HG02623 (cell line): ENCODE results near the gene ZNF329.

Experiments
- ATAC-seq: cut with Tn5 transposase; IDR thresholded peaks from one replicate; pipeline ENCODE4 v1.9.1; 2021; ENCODE audit warnings: moderate library complexity; ENCODE audit not compliant: unreplicated experiment

Gene ZNF329

DNA sequence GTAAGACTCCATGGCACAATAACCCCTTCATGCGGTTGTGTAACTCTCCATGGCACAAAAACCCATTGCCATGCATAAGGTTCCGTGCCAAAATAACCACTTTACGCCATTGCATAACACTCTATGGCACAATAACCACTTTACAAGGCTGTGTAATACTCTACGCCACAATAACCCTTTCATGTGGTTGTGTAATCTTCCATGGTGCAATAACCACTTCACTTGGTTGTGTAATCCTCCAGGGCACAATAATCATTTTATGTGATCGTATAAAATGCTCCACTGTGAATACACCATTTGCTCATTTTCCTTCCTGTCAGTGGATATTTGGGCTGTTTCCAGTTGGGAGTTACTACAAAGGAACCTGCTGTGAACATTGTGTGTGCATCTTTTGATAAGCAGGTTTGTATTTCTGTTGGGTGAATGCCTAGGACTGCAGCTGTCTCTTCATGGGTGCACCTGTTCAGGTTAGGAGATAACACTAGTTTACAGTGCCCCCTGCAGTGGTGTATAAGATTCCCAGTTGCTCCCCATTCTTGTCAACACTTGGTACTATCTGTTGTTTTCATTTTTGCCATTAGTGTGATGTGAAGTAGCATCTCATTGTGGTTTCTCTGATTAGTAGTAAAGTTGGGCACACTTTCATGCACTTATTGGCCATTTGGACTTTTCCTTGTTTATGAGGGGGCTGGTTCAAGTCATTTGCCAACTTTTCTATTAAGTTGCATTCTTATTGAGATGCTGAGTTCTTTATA is 31.4 kb downstream of the ZNF329 start:
- no peak for ATAC-seq

DNA sequence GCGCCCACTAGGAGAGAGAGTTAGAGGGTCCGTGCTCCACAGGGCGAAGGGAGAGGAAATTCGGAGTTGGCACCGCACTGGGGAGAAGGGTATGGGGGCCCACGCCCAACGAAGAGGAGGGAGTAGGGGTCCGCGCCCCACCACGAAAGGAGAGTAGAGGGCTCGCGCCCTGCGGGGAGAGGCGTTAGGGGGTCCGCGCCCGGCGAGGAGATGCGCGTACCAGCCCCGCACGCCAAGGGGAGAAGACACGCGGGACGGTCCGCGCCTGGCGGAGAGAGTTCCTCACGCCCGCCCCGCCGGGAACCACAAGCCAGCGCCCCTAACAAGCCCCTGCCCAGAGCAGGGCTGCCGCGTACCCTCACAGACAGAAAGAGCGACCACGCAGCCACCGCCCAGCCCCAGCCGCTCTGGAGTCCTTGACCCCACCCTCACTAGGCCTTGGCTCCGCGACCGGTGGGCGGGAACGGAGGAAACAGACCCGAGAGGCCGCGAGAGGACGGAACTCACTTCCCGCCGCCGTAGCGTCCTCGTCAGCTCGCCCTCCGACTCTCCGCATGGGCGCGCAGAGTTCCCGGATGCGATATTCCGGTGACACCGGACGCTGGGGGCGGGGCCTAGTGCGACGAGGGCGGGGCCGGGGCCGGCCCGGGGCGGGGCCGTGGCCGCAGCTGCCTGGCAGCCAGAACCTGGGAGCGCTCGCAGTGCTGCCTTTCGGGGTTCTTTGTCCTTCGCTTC is 32.6 kb downstream of the ZNF329 start:
- no peak for ATAC-seq

DNA sequence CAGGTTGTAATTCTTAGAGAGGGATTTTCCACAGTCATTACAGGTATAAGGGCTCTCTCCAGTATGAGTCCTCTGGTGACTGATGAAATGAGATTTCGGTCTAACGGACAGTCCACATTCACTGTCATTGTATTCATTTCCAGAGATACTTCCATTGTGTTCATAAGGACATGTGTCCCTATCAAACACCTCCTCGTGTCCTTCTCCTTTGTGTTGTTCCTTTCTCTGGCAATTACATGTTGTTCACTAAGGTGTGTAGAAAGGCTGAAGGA is 42.1 kb downstream of the ZNF329 start:
- no peak for ATAC-seq

DNA sequence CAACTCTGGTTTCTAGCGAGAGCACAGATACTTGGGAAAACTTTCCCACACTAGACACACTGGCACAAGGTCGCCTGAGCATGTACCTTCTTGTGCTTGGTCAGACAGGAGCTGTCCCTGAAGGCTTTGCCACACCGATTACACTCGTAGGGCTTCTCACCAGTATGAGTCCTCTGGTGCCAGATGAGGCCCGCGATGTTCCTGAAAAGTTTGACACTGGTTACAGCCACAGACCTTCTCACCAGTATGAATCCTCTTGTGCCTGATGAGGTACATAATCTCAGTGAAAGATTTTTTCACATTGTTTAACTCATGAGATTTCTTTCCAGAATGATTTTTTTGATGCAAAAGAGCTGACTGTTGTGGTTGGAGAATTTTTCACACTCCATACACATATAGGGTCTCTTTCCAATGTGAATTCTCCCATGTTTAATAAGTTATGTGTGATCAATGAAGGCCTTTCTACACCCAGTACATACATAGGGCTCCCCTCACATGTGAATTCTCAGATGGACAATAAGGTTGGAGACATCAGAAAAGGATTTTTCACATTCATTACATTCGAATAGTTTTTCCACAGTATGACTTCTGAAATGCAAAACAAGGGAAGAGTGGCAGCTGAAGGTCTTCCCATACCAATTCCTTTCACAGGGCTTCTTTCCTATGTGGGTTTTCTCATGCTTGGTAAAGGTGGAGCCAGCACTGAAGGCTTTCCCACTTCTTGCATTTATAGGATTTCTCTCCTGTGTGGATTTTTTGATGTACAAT is 42.6 kb downstream of the ZNF329 start:
- no peak for ATAC-seq

DNA sequence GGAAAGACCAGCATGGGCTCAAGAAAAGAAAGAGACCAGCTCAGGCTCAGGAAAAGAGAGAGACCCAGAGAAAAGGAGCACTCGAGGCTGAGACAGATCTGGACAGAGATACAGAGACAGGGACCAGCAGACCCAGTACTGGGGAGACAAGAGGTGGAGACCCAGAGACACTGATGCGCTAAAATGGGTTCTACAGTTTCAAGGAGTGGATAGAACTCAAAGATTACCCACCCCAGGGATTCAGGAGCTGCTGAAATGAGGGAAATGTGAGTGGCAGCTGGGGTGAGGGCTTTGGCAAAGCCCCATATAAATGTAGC is 51.9 kb downstream of the ZNF329 start:
- ATAC-seq, result no peak

DNA sequence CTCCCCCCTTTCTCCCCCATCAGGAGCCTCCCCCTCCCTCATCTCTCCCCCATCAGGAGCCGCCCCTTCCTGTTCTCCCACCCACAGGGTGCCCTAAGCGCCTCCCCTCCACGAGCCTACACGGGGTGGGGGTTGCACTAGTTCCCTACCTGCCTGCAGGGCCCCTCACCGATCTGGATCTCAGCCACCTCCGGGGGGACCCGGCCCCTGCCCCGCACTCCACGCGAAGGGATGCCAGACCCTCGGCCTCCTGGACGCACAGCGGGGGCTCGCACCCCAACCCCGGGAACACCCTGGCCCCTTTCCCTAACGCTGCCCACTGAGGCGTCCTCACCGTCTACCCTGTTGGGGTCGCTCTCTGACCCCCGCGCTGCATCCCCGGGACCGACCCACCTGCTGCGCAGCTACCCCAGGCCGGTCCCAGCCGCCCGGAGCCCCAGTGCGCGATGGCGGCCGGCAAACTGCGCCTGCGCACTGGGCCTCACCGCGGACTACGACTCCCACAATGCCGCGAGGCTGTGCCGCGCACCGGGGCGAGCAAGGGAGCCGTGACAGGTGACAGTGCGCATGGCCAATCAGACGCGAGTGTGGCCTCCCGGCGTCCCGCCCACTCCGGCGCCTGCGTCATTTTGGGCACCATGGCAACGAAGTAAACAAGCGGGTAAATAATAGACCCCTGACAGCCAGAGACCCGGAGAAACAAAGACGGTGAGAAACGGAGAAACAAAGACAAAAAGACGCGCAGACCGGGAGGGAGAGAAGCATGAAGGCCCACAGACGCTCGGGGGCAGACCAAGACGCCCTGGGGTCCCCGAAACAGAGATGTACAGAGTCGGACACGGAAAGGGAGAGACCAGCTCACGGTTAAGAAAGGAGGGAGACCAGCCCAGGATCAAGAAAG is 52.6 kb downstream of the ZNF329 start, which contains the start of gene ZSCAN18:
Gene ZSCAN18, minus strand, starts transcription at position 451 of the 901 bp plus-strand sequence. CDS start 7,964 bp downstream, outside the sequence.
- no peak for ATAC-seq

DNA sequence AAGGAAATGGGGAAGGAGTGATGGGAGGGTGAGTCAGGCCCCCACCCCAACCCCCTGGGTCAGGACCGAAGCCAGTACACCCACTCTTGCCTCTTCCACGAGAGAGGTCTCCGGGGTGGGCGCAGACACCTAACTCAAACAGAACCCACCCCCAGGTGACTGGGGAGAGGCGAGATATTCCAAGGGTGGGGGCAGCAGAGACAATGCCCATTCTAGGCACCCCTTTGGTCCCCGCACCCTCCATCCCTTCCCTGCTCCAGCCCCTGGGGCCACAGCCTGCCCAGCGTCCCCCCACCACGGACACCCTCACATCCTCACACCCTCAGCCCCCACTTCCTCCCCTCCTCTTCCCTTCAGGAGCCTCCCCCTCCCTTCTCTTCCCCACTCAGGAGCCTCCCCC is 53.2 kb downstream of the ZNF329 start:
- ATAC-seq, result no peak

DNA sequence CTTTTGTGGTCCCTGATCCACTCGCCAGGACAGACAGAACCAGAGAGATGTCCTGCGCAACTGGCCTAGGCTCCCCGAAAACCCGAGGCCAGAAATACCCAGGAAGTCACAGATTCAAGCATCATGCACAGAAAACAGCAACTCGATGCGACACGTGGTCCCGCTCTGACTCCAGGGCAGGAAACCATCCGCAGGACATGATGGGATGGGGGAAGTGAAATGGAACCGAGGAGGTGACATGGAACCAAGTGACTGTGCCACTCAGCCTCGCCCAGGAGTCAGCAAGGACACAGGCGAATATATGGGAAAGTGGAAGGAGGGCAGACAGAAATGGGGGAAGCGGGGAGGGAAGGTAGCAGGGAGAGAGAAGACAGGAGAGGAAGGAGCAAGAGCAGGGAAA is 53.7 kb downstream of the ZNF329 start:
- ATAC-seq, result no peak

DNA sequence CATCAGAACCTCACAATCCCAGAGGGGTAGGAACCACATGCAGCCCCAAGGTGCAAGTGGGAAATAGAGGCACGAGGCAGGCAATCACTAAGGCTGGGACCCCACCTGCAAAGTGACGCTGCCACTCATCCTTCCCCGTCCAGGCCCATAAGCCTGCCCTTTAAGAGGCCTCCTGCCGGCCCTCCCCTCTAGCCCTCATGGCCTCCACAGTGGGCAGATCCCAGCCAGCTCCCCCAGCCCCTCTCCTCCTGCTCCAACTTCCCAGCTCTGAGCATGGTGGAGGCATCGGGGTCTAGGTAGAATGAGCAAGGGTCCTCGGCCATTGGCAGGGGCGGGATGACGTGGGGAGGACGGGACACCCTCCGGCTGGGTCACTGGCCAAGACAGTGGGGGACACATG is 55.3 kb downstream of the ZNF329 start:
- no peak for ATAC-seq

DNA sequence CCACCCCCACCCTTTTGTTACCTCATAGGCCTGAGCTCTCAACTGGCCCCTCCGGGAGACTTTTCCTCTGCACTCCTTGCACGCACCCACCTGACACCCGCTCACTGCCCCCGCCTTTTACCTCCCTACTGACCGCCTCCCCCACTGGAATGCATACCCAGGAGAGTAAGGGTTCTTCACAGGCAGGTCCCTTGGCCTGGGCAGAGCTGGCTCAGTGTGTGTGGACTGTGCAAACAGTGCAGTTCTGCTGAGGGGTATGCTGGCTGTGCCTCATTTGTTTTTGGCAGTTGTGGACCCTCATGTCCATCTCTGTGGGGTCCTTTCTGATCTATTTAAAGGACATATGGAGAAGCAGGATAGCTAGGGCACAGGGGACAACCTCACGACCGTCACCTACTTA is 57.5 kb downstream of the ZNF329 start:
- no peak for ATAC-seq

DNA sequence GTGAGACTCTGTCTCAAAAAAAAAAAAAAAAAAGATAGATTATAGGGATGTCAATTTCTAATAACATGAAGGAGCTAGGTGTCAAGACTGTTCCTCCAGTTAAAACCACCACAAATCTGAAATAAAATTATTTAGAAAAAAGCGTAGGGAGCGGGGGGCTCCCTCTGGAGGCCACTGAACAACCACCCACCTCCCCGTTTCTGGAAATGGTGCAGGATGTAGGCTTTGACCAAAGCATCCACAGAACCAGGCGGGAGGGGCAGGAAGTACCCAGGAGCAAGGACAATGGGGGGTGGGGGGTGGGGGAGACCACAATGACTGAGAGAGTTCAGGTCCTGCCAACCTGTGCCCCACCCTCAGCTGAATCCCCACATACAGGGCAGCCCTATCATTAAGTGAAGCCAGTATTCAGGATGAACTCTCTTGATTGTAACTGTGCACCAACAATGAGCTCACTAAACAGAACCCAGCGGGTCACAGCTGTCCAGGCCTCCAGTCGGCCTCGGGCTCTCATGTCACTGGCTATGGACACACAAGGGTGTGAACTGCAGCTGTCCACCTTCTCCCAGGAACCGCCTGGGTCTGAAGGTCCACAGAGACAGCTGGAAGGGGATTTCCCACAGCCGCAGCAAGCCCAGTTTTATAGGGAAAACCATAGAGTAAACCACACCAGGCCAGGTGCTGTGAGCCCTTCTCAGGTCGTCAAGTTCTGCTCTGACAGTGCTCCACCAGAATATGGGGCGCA is 59.2 kb downstream of the ZNF329 start:
- no peak for ATAC-seq

DNA sequence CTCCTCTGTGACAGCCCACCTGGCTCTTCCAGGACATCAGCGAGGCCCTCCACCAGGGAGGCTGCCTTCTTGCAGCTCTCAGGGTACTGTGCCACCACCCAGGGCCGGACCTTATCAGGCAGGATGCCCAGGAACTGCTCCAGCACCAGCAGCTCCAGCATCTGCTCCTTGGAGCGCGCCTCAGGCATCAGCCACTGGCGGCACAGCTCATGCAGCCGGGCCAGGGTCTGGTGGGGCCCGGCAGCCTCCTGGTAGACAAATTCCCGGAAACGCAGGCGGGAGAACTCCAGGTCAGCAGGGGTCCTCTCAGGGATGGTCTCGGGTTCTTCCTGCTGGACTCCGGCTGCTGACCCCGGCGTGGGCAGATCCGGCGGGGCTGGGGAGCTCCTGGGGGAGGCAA is 60.7 kb downstream of the ZNF329 start:
- ATAC-seq, result no peak

DNA sequence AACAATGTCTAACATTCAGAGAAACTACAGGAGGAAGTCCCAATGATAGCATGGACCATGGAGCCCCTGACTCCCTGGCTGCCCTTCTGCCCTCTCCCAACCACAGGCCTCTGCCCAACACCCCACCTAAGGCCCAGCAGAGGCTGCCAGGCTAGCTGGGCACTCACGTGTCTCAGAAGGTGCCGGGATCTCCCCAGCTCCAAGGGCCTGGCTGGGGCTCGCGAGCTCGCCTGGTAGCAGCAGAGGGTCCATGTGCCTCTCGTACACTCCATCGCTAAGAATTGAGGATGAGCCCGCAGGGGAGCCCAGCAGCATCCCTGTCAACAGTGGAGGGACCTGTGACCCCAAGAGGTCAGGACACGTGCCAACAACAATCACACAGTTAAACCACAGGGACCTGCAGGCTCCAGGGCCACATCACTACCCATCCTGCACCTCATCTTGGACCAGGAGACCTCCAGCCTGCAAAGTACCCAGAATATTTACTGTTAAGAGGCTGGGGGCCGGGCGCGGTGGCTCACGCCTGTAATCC is 62.0 kb downstream of the ZNF329 start:
- no peak for ATAC-seq

DNA sequence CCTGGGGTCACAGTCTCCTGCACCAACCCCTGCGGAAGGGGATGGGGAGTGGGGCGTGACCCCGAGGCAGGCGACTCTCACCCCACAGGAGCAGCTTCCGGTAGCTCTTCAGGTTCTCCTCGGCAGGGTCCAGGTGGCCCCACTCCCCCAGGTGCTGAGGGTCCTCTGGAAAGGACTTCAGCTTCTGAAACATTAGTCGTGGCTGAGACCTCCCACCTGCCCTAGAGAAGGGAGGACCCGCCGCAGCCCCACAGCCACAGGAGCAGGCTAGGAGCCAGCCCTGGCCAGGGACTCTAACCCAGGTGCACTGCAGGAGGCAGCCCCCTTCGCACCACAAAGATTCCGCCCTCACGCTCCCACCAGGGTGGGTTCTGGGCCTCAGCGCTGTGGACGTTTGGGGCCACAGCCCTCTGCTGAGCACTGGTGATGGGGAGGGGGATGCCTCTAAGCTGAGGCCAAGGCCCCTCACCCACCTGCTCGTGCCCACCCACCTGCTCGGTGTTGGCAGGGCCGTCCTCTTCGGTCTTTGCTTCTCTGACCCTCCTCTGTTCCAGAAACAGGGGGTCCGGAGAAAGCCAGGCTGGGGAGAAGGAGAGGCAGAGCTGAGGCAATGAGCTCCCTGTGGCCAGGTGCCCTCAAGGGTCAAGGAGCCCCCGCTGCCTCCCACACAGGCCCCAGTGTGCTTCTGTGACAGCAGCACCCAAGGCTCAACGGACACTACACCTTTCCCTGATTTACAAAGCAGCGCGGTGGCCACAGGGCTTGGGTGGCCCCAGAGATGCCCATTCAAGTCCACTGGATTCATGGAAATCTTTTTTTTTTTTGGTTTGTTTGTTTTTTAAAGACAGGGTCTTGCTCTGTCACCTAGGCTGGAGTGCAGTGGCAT is 63.5 kb downstream of the ZNF329 start:
- no peak for ATAC-seq

DNA sequence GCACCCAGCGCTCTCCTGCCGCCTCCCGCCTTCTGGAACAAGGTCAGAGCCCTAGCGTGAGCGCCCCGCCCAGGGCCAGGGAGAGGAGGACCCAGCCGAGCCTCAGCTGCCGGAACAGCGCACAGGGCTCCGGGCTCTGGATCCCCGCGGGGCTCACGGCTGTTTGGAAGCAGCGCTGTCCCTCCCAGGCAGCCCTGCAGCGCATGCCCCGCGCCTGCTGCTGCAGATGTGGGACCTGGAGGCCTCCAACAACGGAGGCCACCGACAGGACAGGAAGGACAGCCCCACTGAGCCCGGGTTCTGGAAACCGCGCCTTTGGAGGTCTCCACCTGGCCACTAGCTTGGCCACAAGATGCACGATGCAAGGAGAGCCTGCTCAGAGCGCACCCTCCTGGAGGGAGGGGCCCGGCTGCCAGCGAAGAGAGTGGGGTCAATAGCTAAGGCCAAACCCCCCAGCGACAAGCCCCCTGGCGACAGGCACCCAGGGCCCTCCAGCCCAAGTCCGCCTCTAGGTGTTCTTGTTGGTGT is 65.2 kb downstream of the ZNF329 start:
- ATAC-seq, result no peak

DNA sequence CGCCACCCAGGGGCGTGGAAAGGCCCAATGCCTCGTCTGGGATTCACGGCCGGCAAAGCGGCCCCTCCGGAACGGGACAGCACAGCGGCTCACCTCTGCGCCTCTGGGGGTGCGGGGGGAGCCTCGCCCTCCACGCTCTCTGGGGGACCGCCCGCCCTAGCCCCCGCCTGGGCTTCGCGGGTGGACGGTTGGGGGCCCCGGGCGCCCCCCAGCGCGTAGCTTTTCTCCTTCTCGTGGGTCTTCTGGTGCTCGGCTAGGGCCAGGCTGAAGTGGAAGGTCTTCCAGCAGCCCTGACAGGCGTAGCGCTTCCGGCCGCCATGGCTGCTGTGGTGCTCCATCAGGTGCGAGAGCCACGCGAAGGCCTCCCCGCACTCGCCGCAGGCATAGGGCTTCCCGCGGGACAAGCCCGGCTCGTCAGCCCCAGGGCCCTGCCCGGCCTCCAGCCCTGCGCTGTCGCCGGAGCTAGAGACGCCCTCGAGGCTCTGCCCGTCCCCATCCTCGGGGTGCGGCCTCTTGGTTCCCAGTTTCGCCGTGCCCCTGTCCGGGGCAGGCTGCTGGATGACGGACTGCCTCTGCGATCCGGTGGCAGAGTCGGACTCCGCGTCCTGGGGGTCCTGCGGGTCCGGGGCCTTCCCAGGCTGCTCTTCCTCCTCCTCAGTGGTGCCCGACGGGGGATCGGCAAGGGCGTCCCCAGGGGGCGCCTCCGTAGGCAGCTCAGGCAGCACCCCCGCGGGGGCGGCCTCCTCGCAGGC is 65.8 kb downstream of the ZNF329 start:
- ATAC-seq, result no peak

DNA sequence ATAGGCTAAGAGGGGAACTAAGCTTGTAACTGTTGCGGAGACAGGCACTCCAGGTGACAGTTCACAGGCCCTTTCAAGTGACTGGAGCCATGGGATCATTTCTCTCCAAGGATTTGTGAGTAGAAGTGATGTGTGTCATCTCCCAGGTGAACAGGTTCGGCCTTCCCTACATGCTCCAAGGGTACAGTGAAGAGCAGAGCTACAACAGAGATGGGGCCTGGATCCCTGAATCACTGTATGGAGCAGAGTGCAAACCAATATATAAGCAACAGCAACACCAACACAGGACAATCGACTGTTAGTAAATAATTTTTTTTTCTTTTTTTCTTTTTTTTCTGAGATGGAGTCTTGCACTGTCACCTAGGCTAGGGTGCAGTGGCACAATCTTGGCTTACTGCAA is 67.6 kb downstream of the ZNF329 start:
- no peak for ATAC-seq

DNA sequence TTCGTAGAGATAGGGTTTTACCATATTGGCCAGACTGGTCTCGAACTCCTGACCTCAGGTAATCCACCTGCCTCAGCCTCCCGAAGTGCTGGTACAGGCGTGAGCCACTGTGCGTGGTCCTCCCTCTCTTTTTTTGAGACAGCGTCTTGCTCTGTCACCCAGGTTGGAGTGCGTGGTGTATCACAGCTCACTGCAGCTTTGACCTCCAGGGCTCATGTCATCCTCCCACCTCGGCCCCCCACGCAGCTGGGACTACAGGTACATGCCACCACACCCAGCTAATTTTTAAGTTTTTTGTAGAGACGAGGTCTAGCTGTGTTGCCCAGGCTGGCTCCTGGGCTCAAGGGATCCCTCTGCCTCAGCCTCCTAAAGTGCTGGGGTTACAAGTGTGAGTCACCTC is 70.8 kb downstream of the ZNF329 start:
- no peak for ATAC-seq
